Measurements from ENCODE around the gene SLC24A3. TPM values are rescaled to one million over a fixed set of nuclear protein-coding genes. Genes with fewer than 3 reads are reported as not detected.

Gene SLC24A3
- total RNA-seq, 4 donors from 2014 or later: 12.9 to 49.8 (median 27.6) TPM

DNA sequence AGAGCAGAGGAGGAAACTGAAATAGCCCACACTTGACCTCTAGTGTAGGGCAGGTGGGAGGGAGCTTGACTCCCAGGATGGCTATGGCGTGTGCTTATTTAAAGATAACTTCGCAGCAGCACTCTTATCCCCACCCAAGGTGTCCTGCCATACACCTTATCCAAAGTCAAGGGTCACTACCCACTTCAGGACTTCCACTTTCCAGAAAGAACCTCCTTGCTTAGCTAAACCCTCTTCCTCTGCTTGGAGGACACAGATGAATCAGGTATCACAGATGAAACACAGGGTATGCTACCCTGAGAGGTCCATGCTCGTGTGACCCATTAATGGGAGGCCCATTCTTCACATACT is 547.9 kb downstream of the SLC24A3 start:
- Histone ChIP-seq H3K36me3 (no peaks in the 10 kb centered on the region), H3K9me3 (no peaks in the 10 kb centered on the region), H3K27ac (peak overlapping the region; percentile 95 to 96), H3K27me3 (no peaks in the 10 kb centered on the region), H3K4me3 (no peak overlapping the region), H3K4me1 (peaks cover 0 to 4% of the 10 kb centered on the region in 2 donors)
- TF ChIP-seq POLR2A (IDR thresholded peaks at IDR 0.05) (no peak), CTCF (IDR thresholded peaks at IDR 0.05) (no peak)
- no peak for DNase-seq
- intact Hi-C loops (cut with DNase I; ENCODE audit: low total_unique reads): no loop called here

GRCh38 chr20:19761326-19761725 is 548.9 kb downstream of the SLC24A3 start:
- Histone ChIP-seq H3K9me3 (no peaks in the 10 kb centered on the region), H3K27me3 (no peaks in the 10 kb centered on the region), H3K36me3 (no peaks in the 10 kb centered on the region), H3K4me3 (no peak overlapping the region), H3K27ac (peak overlapping the region in 1 of 2 donors; percentile 7), H3K4me1 (peaks cover 0 to 4% of the 10 kb centered on the region in 2 donors)
- no peak for DNase-seq
- TF ChIP-seq POLR2A (IDR thresholded peaks at IDR 0.05) (no peak), CTCF (IDR thresholded peaks at IDR 0.05) (no peak)
- intact Hi-C loops (cut with DNase I; ENCODE audit: low total_unique reads): no loop called here

- H3K9me3 ChIP-seq: no peaks in the 10 kb centered on the region
- no peak overlapping the region for H3K27ac ChIP-seq
- no peaks in the 10 kb centered on the region for H3K27me3 ChIP-seq
- intact Hi-C loops (cut with DNase I; ENCODE audit: low total_unique reads): no loop called here
- no peak for DNase-seq
- no peak overlapping the region for H3K4me3 ChIP-seq
- TF ChIP-seq CTCF (IDR thresholded peaks at IDR 0.05) (no peak), POLR2A (IDR thresholded peaks at IDR 0.05) (no peak)
- H3K4me1 ChIP-seq: peaks cover 0 to 3% of the 10 kb centered on the region in 2 donors
- H3K36me3 ChIP-seq: no peaks in the 10 kb centered on the region
Observed at GRCh38 chr20:19761841-19762240, 549.4 kb downstream of the SLC24A3 start.

DNA sequence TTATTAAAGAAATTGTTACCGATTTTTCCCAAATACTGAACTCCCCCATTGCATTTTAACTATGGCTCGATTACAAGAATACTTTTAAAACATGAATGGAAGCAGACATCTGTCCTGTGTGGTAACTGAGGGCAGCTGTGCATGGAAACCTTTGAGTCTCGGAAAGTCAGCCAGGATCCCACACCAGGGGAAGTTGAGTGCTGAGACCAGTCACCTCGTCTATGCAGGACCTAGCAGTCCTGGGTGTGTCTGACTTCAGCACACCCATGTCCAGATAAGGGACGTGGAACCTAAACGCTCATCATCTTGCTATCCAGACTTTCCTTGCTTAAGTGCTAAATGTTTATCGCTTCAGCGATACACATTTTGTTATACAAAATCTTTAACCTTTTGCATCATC is 551.8 kb downstream of the SLC24A3 start:
- no peaks in the 10 kb centered on the region for H3K9me3 ChIP-seq
- intact Hi-C loops (cut with DNase I; ENCODE audit: low total_unique reads): no loop called here
- DNase-seq: no peak
- H3K36me3 ChIP-seq: no peaks in the 10 kb centered on the region
- H3K4me1 ChIP-seq: no peaks in the 10 kb centered on the region
- no peak overlapping the region for H3K4me3 ChIP-seq
- no peaks in the 10 kb centered on the region for H3K27me3 ChIP-seq
- no peak overlapping the region for H3K27ac ChIP-seq
- TF ChIP-seq CTCF (IDR thresholded peaks at IDR 0.05) (no peak), POLR2A (IDR thresholded peaks at IDR 0.05) (no peak)

DNA sequence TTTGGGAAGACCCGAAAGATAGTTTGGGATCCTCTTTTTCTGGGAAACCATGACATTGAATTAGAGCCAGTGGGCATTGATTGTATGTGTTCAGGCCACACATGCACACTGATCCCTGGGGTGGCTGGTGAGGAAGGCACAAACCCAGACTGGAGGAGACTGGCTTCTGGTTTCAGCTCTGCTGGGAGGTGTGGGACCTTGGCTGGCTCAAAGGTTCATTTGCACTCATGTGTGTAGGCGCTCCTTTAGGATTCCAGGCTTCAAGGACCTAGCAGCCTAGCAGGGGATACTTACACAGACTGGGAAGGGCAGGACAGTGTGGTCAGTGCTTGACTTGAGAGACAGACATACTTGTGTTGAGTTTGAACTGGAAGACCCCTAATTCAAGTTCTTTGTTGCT is 552.8 kb downstream of the SLC24A3 start:
- Histone ChIP-seq H3K36me3 (no peaks in the 10 kb centered on the region), H3K27ac (no peak overlapping the region), H3K4me3 (no peak overlapping the region), H3K9me3 (no peaks in the 10 kb centered on the region), H3K4me1 (no peaks in the 10 kb centered on the region), H3K27me3 (no peaks in the 10 kb centered on the region)
- intact Hi-C loops (cut with DNase I; ENCODE audit: low total_unique reads): no loop called here
- no peak for DNase-seq
- TF ChIP-seq POLR2A (IDR thresholded peaks at IDR 0.05) (no peak), CTCF (IDR thresholded peaks at IDR 0.05) (no peak)
